UCSD-AML1 (cell line): ENCODE measurements around the gene TMED4.

Experiments used
- DNase-seq: peaks from one replicate; lab custom pipeline; 2025; ENCODE audit not compliant: unreplicated experiment; lab: John Stamatoyannopoulos, UW

The TMED4 gene

GRCh38 chr7:44581879-44582603 lies at the start of gene TMED4:
Gene TMED4 (minus strand): TSS chr7:44582231. CDS start chr7:44582206, 25 bp downstream.
- peak; percentile 94 for DNase-seq

GRCh38 chr7:44631458-44632115 lies 49.6 kb upstream of the TMED4 start:
- DNase-seq = no peak

GRCh38 chr7:44630792-44631457 lies 48.9 kb upstream of the TMED4 start:
- DNase-seq = no peak

- DNase-seq = no peak
These were observed 47.9 kb upstream of the TMED4 start for GRCh38 chr7:44629829-44630522.

- DNase-seq = no peak
These were observed 44.6 kb upstream of the TMED4 start for GRCh38 chr7:44626620-44627019.

GRCh38 chr7:44625526-44626471 lies 43.8 kb upstream of the TMED4 start:
- DNase-seq = no peak

- DNase-seq = no peak
These were observed 42.3 kb upstream of the TMED4 start for GRCh38 chr7:44624318-44624717.

- no peak for DNase-seq
These were observed 40.5 kb upstream of the TMED4 start for GRCh38 chr7:44622342-44623151.

- no peak for DNase-seq
These were observed 39.7 kb upstream of the TMED4 start for GRCh38 chr7:44621750-44622103.

GRCh38 chr7:44621034-44621749 lies 39.2 kb upstream of the TMED4 start:
- no peak for DNase-seq

- DNase-seq = no peak
These were observed 36.7 kb upstream of the TMED4 start for GRCh38 chr7:44618753-44619152.

GRCh38 chr7:44618045-44618444 lies 36.0 kb upstream of the TMED4 start:
- no peak for DNase-seq

GRCh38 chr7:44617225-44617890 lies 35.3 kb upstream of the TMED4 start:
- no peak for DNase-seq

GRCh38 chr7:44616545-44616944 lies 34.5 kb upstream of the TMED4 start:
- DNase-seq = no peak

GRCh38 chr7:44615793-44616192 lies 33.8 kb upstream of the TMED4 start:
- DNase-seq = no peak

GRCh38 chr7:44615149-44615611 lies 33.1 kb upstream of the TMED4 start:
- DNase-seq = peak; percentile 11

GRCh38 chr7:44609829-44610228 lies 27.8 kb upstream of the TMED4 start:
- DNase-seq = no peak

- DNase-seq = peak; percentile 31
These were observed 27.1 kb upstream of the TMED4 start for GRCh38 chr7:44608916-44609648.
